ENCODE data around the gene VAT1L.

Gene VAT1L

DNA sequence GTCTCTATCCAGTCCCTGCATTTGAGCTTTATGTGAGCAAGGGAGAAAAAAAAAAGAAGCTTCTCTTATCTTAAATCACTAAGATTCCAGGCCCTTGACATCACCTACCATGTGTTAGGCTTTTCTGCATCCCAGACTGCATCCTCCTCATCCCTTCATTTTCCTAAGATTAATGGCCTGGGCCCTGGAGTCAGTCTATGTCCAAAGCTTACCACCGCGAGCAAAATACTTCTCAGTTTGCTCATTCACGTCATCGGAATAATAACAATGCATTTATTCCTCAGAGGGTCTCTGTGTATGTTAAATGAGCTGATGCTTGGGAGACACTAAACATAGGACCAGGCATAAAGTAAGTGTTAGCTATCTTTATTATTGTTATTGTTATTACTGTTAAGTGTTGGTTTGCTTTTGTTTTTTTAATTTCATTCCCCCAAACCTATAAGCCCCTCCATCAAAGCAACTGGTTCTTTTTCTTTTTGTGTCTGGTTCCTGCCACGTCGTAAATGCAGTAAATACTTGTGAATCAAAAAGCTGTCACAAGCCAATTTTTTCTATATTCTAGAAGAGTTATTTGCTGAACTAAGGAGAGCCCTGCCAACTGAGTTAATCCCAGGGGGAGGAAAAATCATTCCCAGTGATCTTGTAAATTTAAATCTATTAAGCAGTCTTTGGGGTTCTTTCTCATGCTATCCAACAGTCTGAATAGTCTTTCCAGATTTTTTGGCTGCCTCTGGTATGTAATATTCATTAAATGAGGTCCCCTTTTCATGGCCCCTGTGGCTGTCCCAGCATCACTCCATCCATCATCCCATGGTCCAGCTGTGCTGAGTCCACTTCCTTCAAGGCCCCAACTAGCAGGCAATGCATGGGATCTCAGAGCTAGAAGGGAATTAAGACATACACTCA is 46.5 kb downstream of the VAT1L start:
- H3F3A ChIP-seq (ENCODE audit: insufficient read depth, low read length) = no peaks in the 10 kb centered on the region
- H3K9me3 ChIP-seq (ENCODE audit: low read length) = no peaks in the 10 kb centered on the region
- H3K4me2 ChIP-seq (ENCODE audit: low read length) = no peak overlapping the region
- H3K36me3 ChIP-seq (ENCODE audit: insufficient read depth, low read length) = no peaks in the 10 kb centered on the region
- TF ChIP-seq EZH2 (IDR thresholded peaks at IDR 0.05; ENCODE audit: borderline replicate concordance, low read length) = no peak
- TF ChIP-seq, protein P1, sequence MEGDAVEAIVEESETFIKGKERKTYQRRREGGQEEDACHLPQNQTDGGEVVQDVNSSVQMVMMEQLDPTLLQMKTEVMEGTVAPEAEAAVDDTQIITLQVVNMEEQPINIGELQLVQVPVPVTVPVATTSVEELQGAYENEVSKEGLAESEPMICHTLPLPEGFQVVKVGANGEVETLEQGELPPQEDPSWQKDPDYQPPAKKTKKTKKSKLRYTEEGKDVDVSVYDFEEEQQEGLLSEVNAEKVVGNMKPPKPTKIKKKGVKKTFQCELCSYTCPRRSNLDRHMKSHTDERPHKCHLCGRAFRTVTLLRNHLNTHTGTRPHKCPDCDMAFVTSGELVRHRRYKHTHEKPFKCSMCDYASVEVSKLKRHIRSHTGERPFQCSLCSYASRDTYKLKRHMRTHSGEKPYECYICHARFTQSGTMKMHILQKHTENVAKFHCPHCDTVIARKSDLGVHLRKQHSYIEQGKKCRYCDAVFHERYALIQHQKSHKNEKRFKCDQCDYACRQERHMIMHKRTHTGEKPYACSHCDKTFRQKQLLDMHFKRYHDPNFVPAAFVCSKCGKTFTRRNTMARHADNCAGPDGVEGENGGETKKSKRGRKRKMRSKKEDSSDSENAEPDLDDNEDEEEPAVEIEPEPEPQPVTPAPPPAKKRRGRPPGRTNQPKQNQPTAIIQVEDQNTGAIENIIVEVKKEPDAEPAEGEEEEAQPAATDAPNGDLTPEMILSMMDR (IDR thresholded peaks at IDR 0.05; ENCODE audit: low read length) = no peak
- no peaks in the 10 kb centered on the region for H3K9me2 ChIP-seq (ENCODE audit: low read depth, low read length)
- H3K9ac ChIP-seq (ENCODE audit: low read length) = no peak overlapping the region
- no peaks in the 10 kb centered on the region for H4K20me1 ChIP-seq (ENCODE audit: insufficient read depth, low read length)
- no peaks in the 10 kb centered on the region for H3K27me3 ChIP-seq (ENCODE audit: insufficient read depth, low read length)
- H3K4me1 ChIP-seq (ENCODE audit: insufficient read depth, low read length, severe bottlenecking) = no peaks in the 10 kb centered on the region
- no peaks in the 10 kb centered on the region for H3K79me2 ChIP-seq (ENCODE audit: insufficient read depth, low read length)
- no peak overlapping the region for H3K4me3 ChIP-seq (ENCODE audit: low read depth, low read length, poor library complexity, severe bottlenecking)
- H3K27ac ChIP-seq (ENCODE audit: low read depth, low read length, poor library complexity, severe bottlenecking) = no peak overlapping the region
- H2AFZ ChIP-seq (ENCODE audit: low read length) = no peak overlapping the region

DNA sequence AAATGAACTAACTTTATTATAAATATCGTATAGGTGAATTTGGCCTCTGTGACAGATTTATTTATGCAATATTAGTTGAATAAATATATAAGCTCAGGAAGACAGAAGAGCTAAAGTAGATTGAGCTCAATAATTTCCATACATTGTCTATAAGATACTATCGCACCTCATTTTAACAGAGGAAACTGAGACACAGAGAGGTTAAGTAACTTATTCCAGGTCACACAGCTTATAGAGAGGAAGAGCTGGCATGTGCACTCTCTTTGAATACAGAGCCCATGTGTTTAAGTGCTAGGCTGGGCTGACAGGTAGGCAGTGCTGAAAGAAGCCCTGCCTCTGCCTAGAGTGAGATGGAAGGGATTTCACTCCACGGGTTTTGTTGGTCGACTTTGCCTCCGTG is 48.4 kb downstream of the VAT1L start:
- no peaks in the 10 kb centered on the region for H3K27me3 ChIP-seq (ENCODE audit: insufficient read depth, low read length)
- no peaks in the 10 kb centered on the region for H3K4me1 ChIP-seq (ENCODE audit: insufficient read depth, low read length, severe bottlenecking)
- H3K27ac ChIP-seq (ENCODE audit: low read depth, low read length, poor library complexity, severe bottlenecking) = no peak overlapping the region
- no peaks in the 10 kb centered on the region for H3K79me2 ChIP-seq (ENCODE audit: insufficient read depth, low read length)
- H3K9ac ChIP-seq (ENCODE audit: low read length) = no peak overlapping the region
- no peak overlapping the region for H3K4me3 ChIP-seq (ENCODE audit: low read depth, low read length, poor library complexity, severe bottlenecking)
- no peaks in the 10 kb centered on the region for H3K36me3 ChIP-seq (ENCODE audit: insufficient read depth, low read length)
- TF ChIP-seq EZH2 (IDR thresholded peaks at IDR 0.05; ENCODE audit: borderline replicate concordance, low read length) = no peak
- TF ChIP-seq, protein P1 (IDR thresholded peaks at IDR 0.05; ENCODE audit: low read length) = no peak
- no peaks in the 10 kb centered on the region for H3F3A ChIP-seq (ENCODE audit: insufficient read depth, low read length)
- H3K9me3 ChIP-seq (ENCODE audit: low read length) = no peaks in the 10 kb centered on the region
- H4K20me1 ChIP-seq (ENCODE audit: insufficient read depth, low read length) = no peaks in the 10 kb centered on the region
- H3K9me2 ChIP-seq (ENCODE audit: low read depth, low read length) = no peaks in the 10 kb centered on the region
- no peak overlapping the region for H3K4me2 ChIP-seq (ENCODE audit: low read length)
- no peak overlapping the region for H2AFZ ChIP-seq (ENCODE audit: low read length)

DNA sequence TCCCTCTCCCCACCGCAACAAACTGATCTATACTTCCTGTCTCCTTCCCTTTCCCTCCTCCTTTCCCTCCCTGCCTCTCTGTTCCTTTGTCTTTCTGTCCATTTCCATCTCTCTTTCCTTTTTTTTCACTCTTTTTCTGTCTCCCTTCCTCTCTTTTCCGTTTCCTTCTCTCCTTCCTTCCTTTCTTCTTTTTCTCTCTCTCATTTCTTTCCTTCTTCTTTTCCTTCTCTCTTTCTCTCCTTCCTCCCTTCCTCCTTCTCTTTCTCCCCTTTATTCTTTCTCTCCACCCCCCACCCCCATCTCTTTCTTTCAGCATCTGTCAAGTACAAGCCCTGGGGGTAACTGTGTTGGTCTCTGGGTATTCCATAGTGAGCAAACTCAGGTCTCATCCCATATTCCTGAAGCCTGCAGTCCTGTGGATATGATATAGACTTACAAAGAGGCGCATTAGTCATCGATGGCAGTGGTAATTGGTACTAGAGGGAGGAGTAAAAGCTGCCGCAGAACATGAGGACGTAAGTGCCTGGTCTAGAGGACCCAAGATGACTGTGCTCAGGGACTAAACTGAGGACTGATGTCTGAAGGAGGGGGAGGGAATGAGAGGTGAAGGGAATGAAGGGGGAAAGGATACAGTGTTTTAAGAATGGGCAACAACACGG is 50.4 kb downstream of the VAT1L start:
- Histone ChIP-seq H3K4me1 (ENCODE audit: insufficient read depth, low read length, severe bottlenecking) (no peaks in the 10 kb centered on the region), H3K9ac (ENCODE audit: low read length) (no peak overlapping the region), H3K27ac (ENCODE audit: low read depth, low read length, poor library complexity, severe bottlenecking) (no peak overlapping the region), H2AFZ (ENCODE audit: low read length) (no peak overlapping the region), H4K20me1 (ENCODE audit: insufficient read depth, low read length) (no peaks in the 10 kb centered on the region), H3K9me3 (ENCODE audit: low read length) (no peaks in the 10 kb centered on the region), H3K27me3 (ENCODE audit: insufficient read depth, low read length) (no peaks in the 10 kb centered on the region), H3K36me3 (ENCODE audit: insufficient read depth, low read length) (no peaks in the 10 kb centered on the region), H3K79me2 (ENCODE audit: insufficient read depth, low read length) (no peaks in the 10 kb centered on the region), H3K9me2 (ENCODE audit: low read depth, low read length) (no peaks in the 10 kb centered on the region), H3F3A (ENCODE audit: insufficient read depth, low read length) (no peaks in the 10 kb centered on the region), H3K4me2 (ENCODE audit: low read length) (no peak overlapping the region), H3K4me3 (ENCODE audit: low read depth, low read length, poor library complexity, severe bottlenecking) (no peak overlapping the region)
- TF ChIP-seq, protein P1 (IDR thresholded peaks at IDR 0.05; ENCODE audit: low read length) = no peak
- TF ChIP-seq EZH2 (IDR thresholded peaks at IDR 0.05; ENCODE audit: borderline replicate concordance, low read length) = no peak

Measured in OCI-LY1 (cell line).